H9 (cell line): ENCODE data around the gene SLC6A3. TPM values are rescaled to one million over a fixed set of nuclear protein-coding genes. Genes with fewer than 3 reads are reported as not detected.
A peak's percentile ranks its signal among the peaks of the same experiment; 100 is the strongest.

Source experiments
- DNase-seq: peaks from one replicate; pipeline ENCODE4 v3.0.0-alpha.2; 2017
- H2AFZ ChIP-seq: one replicate; pipeline ENCODE4 v1.6.1; 2013; ENCODE audit warnings: mild to moderate bottlenecking, low read length, control low read depth, moderate library complexity
- H2AK5ac ChIP-seq: 2 replicates; pipeline ENCODE4 v1.6.1; 2013; ENCODE audit warnings: low read length, control low read depth, mixed read lengths; ENCODE audit not compliant: insufficient read length
- H2BK120ac ChIP-seq: one replicate; pipeline ENCODE4 v1.6.1; 2013; ENCODE audit warnings: low read depth, mild to moderate bottlenecking, low read length, control low read depth, inconsistent platforms; ENCODE audit not compliant: poor library complexity, severe bottlenecking
- H2BK12ac ChIP-seq: 2 replicates; pipeline ENCODE4 v1.6.1; 2013; ENCODE audit warnings: low read length, control low read depth, mixed read lengths, low read depth; ENCODE audit not compliant: insufficient read length
- H2BK15ac ChIP-seq: 2 replicates; pipeline ENCODE4 v1.6.1; 2013; ENCODE audit warnings: low read depth, low read length, control low read depth
- H2BK20ac ChIP-seq: one replicate; pipeline ENCODE4 v1.6.1; 2013; ENCODE audit warnings: low read depth, mild to moderate bottlenecking, low read length, control low read depth, inconsistent platforms; ENCODE audit not compliant: poor library complexity, severe bottlenecking
- H2BK5ac ChIP-seq: 2 replicates; pipeline ENCODE4 v1.6.1; 2013; ENCODE audit warnings: low read length, control low read depth, mixed read lengths; ENCODE audit not compliant: insufficient read length
- H3K14ac ChIP-seq: 2 replicates; pipeline ENCODE4 v1.6.1; 2013; ENCODE audit warnings: low read length, control low read depth; ENCODE audit not compliant: insufficient read depth
- H3K18ac ChIP-seq: 2 replicates; pipeline ENCODE4 v1.6.1; 2013; ENCODE audit warnings: low read depth, mild to moderate bottlenecking, mixed read lengths, low read length, control low read depth; ENCODE audit not compliant: insufficient read length
- H3K23ac ChIP-seq: 2 replicates; pipeline ENCODE4 v1.6.1; 2013; ENCODE audit warnings: low read length, control low read depth, mixed read lengths, low read depth; ENCODE audit not compliant: insufficient read length
- H3K23me2 ChIP-seq: 2 replicates; pipeline ENCODE4 v1.6.1; 2013; ENCODE audit warnings: low read depth, mild to moderate bottlenecking, mixed read lengths, low read length, control low read depth; ENCODE audit not compliant: insufficient read length, poor library complexity, severe bottlenecking
- H3K27ac ChIP-seq: 2 replicates; pipeline ENCODE4 v1.5.1; 2013; ENCODE audit warnings: low read length, control low read depth, mixed read lengths, low read depth; ENCODE audit not compliant: insufficient read length
- H3K27me3 ChIP-seq: 2 replicates; pipeline ENCODE4 v1.6.1; 2013; ENCODE audit warnings: low read length, control low read depth, inconsistent platforms; ENCODE audit not compliant: insufficient read depth
- H3K4ac ChIP-seq: 2 replicates; pipeline ENCODE4 v1.6.1; 2013; ENCODE audit warnings: low read depth, mild to moderate bottlenecking, control low read depth, inconsistent platforms, low read length, moderate library complexity
- H3K4me1 ChIP-seq: 2 replicates; pipeline ENCODE4 v1.6.1; 2013; ENCODE audit warnings: low read length, control low read depth, inconsistent platforms; ENCODE audit not compliant: insufficient read depth
- H3K4me2 ChIP-seq: 2 replicates; pipeline ENCODE4 v1.6.1; 2013; ENCODE audit warnings: low read length, control low read depth, mixed read lengths; ENCODE audit not compliant: insufficient read length, insufficient read depth
- H3K56ac ChIP-seq: 2 replicates; pipeline ENCODE4 v1.6.1; 2013; ENCODE audit warnings: low read depth, mild to moderate bottlenecking, mixed read lengths, low read length, control low read depth; ENCODE audit not compliant: insufficient read length
- H3K79me1 ChIP-seq: 2 replicates; pipeline ENCODE4 v1.6.1; 2013; ENCODE audit warnings: low read depth, mild to moderate bottlenecking, moderate library complexity, low read length, control low read depth, inconsistent platforms; ENCODE audit not compliant: insufficient read depth, poor library complexity, severe bottlenecking
- H3K79me2 ChIP-seq: 2 replicates; pipeline ENCODE4 v1.6.1; 2013; ENCODE audit warnings: low read length, control low read depth, inconsistent platforms; ENCODE audit not compliant: insufficient read depth
- H3K9ac ChIP-seq: 2 replicates; pipeline ENCODE4 v1.6.1; 2013; ENCODE audit warnings: low read length, control low read depth, mixed read lengths; ENCODE audit not compliant: insufficient read length; ENCODE audit errors: extremely low read depth
- H3K9me3 ChIP-seq: one replicate; pipeline ENCODE4 v1.6.1; 2013; ENCODE audit warnings: low read depth, low read length, inconsistent platforms; ENCODE audit not compliant: control insufficient read depth
- H3T11ph ChIP-seq: one replicate; pipeline ENCODE4 v1.6.1; 2013; ENCODE audit warnings: mild to moderate bottlenecking, low read length, control low read depth, inconsistent platforms
- H4K20me1 ChIP-seq: one replicate; pipeline ENCODE4 v1.6.1; 2013; ENCODE audit not compliant: control insufficient read depth, insufficient read length, insufficient read depth
- H4K5ac ChIP-seq: 2 replicates; pipeline ENCODE4 v1.6.1; 2013; ENCODE audit warnings: low read depth, mild to moderate bottlenecking, mixed read lengths, low read length, control low read depth; ENCODE audit not compliant: insufficient read length
- H4K8ac ChIP-seq: replicated peaks from 2 replicates; pipeline ENCODE4 v1.6.1; 2013; ENCODE audit warnings: low read length, control low read depth, mixed read lengths, low read depth; ENCODE audit not compliant: insufficient read length
- H4K91ac ChIP-seq: 2 replicates; pipeline ENCODE4 v1.6.1; 2013; ENCODE audit warnings: low read depth, mild to moderate bottlenecking, moderate library complexity, mixed read lengths, low read length, control low read depth; ENCODE audit not compliant: insufficient read length
- H3K27ac Mint-ChIP-seq, 3 experiments: 2 replicates in 2 of 3; 3 replicates in 1 of 3; pipeline ENCODE4 v1.8.0; 2020 to 2021; ENCODE audit warnings: mixed read lengths in 3 of 3, mild to moderate bottlenecking in 1 of 3, moderate library complexity in 1 of 3
- H3K27me3 Mint-ChIP-seq: 2 replicates; pipeline ENCODE4 v1.8.0; 2021; ENCODE audit warnings: low read depth, mild to moderate bottlenecking, moderate library complexity, mixed read lengths
- H3K36me3 Mint-ChIP-seq, 3 experiments: 2 replicates in 2 of 3; 3 replicates in 1 of 3; pipeline ENCODE4 v1.8.0; 2020 to 2021; ENCODE audit warnings: low read depth in 3 of 3, mixed read lengths in 3 of 3; ENCODE audit not compliant: insufficient read depth in 1 of 3
- H3K4me1 Mint-ChIP-seq, 2 experiments: 2 replicates each; pipeline ENCODE4 v1.8.0; 2020; ENCODE audit warnings: mixed read lengths in 2 of 2
- H3K4me3 Mint-ChIP-seq, 2 experiments: 2 replicates in 1 of 2; 3 replicates in 1 of 2; pipeline ENCODE4 v1.8.0; 2020 to 2021; ENCODE audit warnings: mild to moderate bottlenecking in 2 of 2, mixed read lengths in 2 of 2, moderate library complexity in 1 of 2
- H3K9me3 Mint-ChIP-seq, 2 experiments: 2 replicates in 1 of 2; 3 replicates in 1 of 2; pipeline ENCODE4 v1.8.0; 2020; ENCODE audit warnings: mild to moderate bottlenecking in 2 of 2, mixed read lengths in 2 of 2, moderate library complexity in 1 of 2
- WGBS: extraction: QIAGEN DNeasy Blood & Tissue Kit; methylation state at CpG from one replicate; pipeline ENCODE4 v1.1.7; 2013; ENCODE audit warnings: missing lambda C conversion rate, low lambda C conversion rate, mixed read lengths; ENCODE audit not compliant: insufficient read length; ENCODE audit errors: extremely low coverage; 5-methylcytosine and 5-hydroxymethylcytosine counted together
- total RNA-seq: library from RNA; stranded (reverse); gene quantifications from 2 replicates; pipeline ENCODE4 v1.2.1, GENCODE V29; 2021
- TF ChIP-seq, protein P1 (sequence below): fragments of 200-600 bp; sonication (generic); conservative IDR thresholded peaks from 3 replicates; pipeline ENCODE4 v1.8.0; 2021; ENCODE audit warnings: antibody characterized with exemption, mild to moderate bottlenecking

SLC6A3 gene
- total RNA-seq, 1 experiment from 2014 or later, result 0.61 TPM

DNA sequence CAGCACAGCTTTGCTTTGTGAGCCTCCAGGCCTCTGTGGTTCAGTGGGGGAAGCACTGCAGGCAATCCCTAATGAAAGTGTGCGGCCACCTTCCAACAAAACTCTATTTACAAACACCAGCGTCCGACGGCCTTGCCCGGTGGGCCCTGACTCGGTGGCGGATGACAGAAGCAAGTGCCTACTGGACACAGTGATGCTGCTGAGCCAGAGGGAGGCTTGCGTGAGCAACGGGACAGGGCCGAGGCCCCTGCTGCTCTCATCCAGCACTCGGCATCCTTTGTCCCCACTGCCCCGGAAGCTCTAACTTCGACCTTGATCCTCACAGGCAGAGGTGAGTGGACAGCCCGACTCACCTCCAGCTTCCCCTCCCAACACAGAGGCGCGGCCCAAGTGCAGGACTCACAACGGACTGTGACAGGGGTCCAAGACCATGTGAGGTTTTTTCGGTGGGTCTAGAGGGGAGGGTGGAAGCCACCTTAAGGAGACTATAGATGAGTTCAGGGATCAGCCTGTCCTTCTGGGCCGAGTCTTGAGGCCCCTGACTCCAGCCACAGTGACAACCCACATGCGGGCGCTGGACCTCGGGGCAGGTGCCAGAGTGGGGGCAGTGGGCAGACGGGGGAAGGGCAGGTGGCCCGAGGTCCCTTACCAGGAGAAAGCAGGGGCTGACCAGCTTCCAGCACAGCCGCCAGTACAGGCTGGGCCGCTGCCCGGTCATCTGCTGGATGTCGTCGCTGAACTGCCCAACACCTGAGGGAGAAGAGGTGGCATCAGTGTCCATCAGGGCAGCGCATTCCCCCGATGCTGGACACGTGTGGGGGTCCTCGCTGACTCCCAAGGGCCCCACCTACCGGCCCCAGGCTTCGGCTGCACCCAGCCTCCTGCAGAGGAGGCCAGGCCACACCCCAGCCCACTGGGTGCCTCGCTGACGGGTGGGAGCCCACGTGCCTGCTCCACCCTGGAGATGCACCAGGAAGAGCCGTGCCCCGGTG, 39.4 kb downstream of the SLC6A3 start:
- no peak overlapping the region for H2AK5ac ChIP-seq
- H2BK15ac ChIP-seq, result no peak overlapping the region
- H3K4me3 Mint-ChIP-seq, result no peak overlapping the region
- no peaks in the 10 kb centered on the region for H3K27me3 ChIP-seq
- no peak overlapping the region for H3K56ac ChIP-seq
- no peak overlapping the region for H3K9ac ChIP-seq
- H3K79me2 ChIP-seq, result no peaks in the 10 kb centered on the region
- H3K4me2 ChIP-seq, result no peak overlapping the region
- H3K23me2 ChIP-seq, result no peaks in the 10 kb centered on the region
- no peak overlapping the region for H2AFZ ChIP-seq
- H3K27ac ChIP-seq, result no peak overlapping the region
- peaks cover 8% of the 10 kb centered on the region for H3K27me3 Mint-ChIP-seq
- H3K4me1 ChIP-seq, result no peaks in the 10 kb centered on the region
- no peak overlapping the region for H3T11ph ChIP-seq
- H3K9me3 ChIP-seq, result no peaks in the 10 kb centered on the region
- no peaks in the 10 kb centered on the region; a peak in 1 of 7 replicates for H3K36me3 Mint-ChIP-seq
- no peak overlapping the region for H3K14ac ChIP-seq
- H3K18ac ChIP-seq, result no peak overlapping the region
- no peak overlapping the region for H4K91ac ChIP-seq
- H4K20me1 ChIP-seq, result no peaks in the 10 kb centered on the region
- H3K4me1 Mint-ChIP-seq, result peaks cover 2 to 18% of the 10 kb centered on the region in 2 experiments; a peak in 3 of 4 replicates
- H3K79me1 ChIP-seq, result no peaks in the 10 kb centered on the region
- H2BK120ac ChIP-seq, result no peak overlapping the region
- H3K23ac ChIP-seq, result no peak overlapping the region
- H3K27ac Mint-ChIP-seq, result peak overlapping the region in 1 of 3 experiments; percentile 40; a peak in 1 of 7 replicates
- no peak overlapping the region for H2BK12ac ChIP-seq
- no peak overlapping the region for H4K5ac ChIP-seq
- H2BK20ac ChIP-seq, result no peak overlapping the region
- H3K9me3 Mint-ChIP-seq, result no peaks in the 10 kb centered on the region; a peak in 1 of 5 replicates
- TF ChIP-seq, protein P1, sequence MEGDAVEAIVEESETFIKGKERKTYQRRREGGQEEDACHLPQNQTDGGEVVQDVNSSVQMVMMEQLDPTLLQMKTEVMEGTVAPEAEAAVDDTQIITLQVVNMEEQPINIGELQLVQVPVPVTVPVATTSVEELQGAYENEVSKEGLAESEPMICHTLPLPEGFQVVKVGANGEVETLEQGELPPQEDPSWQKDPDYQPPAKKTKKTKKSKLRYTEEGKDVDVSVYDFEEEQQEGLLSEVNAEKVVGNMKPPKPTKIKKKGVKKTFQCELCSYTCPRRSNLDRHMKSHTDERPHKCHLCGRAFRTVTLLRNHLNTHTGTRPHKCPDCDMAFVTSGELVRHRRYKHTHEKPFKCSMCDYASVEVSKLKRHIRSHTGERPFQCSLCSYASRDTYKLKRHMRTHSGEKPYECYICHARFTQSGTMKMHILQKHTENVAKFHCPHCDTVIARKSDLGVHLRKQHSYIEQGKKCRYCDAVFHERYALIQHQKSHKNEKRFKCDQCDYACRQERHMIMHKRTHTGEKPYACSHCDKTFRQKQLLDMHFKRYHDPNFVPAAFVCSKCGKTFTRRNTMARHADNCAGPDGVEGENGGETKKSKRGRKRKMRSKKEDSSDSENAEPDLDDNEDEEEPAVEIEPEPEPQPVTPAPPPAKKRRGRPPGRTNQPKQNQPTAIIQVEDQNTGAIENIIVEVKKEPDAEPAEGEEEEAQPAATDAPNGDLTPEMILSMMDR, result no peak
- DNase-seq, result no peak
- no peak overlapping the region for H2BK5ac ChIP-seq
- no peak overlapping the region for H4K8ac ChIP-seq
- no peak overlapping the region for H3K4ac ChIP-seq
- WGBS, result no CpG with 5 or more reads among the region's 40 CpGs
